Adrenal gland (tissue), 5 donors: ENCODE data around the gene ERI3.

Experiments used
- CTCF ChIP-seq, 6 experiments: fragments of 450-650 bp in 4 of 6; fragments of 200-600 bp in 2 of 6; sonication (generic) in 1 of 6; IDR thresholded peaks; 1 replicate in 5 of 6; 2 replicates in 1 of 6; pipeline versions ENCODE4 v1.5.1 to v1.8.0; 2016 to 2021; ENCODE audit warnings: antibody characterized with exemption in 6 of 6, mild to moderate bottlenecking in 2 of 6, moderate library complexity in 1 of 6
- POLR2A ChIP-seq, 2 donors: fragments of 450-650 bp; IDR thresholded peaks; one replicate each; pipeline ENCODE4 v1.6.1; 2017; ENCODE audit warnings: antibody characterized with exemption in 2 of 2, mild to moderate bottlenecking in 2 of 2, moderate library complexity in 1 of 2
- donor health status: DM: no; HTN: no; CAD: no.

DNA sequence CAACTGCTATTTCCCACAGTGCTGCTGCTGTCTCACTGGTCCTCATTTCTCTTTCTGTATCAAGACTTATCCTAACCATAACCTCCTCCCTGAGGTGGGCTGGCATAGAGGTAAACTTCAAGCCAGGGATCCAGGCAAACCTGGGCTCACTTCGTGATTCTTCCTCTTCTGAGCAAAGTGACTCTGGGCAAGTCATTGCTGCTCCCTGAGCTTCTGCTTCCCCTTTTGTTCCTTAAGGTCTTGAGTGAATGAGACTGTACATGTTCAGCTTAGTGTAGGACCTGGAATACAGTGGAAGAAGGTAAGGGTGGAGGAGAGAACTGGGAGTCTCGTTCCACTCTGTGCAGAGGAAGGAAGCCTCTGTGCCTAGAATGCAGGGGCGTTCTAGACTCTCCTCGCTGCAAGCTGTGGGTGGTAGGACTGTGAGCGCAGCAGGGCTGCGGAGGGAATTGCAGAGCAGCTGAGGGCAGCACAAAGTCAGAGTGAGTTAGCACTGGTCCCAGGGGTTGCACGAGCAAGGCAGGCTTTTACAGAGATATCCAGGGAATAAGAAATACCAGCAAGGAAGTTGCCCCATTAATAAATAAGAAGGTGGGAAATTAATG lies 11.4 kb upstream of the ERI3 start:
- no peak for TF ChIP-seq CTCF (IDR thresholded peaks at IDR 0.05)
- TF ChIP-seq POLR2A (IDR thresholded peaks at IDR 0.05) = no peak
